Hematopoietic multipotent progenitor cell treated with erythropoietin and hydrocortisone succinate and interleukin-3 and kit ligand, for 6 days (in vitro differentiated cells): ENCODE results near the gene TUBD1.
"Not testable (repeated sequence)": the region's sequence is repeated elsewhere in the genome, so short reads cannot be mapped to it uniquely, and the experiment has no call there.

Experiments used
- DNase-seq: peaks from one replicate; pipeline ENCODE4 v3.0.0-alpha.2; 2015

TUBD1 gene

DNA sequence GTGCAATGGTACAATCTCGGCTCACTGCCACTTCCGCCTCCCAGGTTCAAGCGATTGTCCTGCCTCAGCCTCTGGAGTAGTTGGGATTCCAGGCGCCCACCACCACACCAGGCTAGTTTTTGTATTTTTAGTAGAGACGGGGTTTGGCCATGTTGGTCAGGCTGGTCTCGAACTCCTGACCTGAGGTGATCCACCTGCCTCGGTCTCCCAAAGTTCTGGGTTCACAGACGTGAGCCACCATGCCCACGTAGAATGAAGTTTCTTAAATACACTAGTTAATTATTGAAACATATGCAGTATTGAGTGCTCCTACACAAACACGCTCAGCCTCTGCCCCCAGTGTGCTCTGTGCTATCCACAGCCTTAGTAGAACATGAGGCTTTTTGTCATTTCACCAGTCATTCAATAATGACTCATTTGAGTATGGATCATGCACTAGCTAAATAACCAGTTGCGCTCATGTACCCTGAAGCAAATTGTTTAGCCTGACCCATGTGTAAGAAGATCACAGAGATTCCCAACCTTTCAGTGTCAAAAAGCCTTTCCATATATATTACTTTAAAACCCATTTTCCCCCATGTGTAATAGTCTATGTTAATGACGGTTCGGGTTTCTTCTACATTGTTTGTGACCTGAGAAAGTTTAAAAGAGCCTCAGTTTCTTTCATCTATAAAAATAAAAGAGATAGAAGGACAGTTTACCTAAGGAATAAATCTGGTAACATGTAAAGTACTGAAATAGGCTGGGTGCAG, 49.7 kb downstream of the TUBD1 start:
- DNase-seq, result peak; percentile 44

DNA sequence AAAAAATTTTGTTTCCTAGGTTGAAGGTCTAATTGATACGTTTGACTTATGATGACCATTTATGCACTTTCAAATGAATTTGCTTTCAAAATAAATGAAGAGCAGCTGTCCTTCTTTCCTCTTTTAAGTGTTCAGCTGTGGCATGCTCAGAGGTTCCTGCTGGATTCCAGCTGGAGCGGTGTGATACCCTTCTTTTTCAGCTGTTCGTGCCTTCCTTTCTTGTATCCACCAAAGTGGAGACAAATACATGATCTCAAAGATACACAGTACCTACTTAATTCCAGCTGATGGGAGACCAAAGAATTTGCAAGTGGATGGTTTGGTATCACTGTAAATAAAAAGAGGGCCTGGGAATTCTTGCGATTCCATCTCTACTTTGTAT, 50.9 kb downstream of the TUBD1 start:
- not testable (repeated sequence) for DNase-seq

DNA sequence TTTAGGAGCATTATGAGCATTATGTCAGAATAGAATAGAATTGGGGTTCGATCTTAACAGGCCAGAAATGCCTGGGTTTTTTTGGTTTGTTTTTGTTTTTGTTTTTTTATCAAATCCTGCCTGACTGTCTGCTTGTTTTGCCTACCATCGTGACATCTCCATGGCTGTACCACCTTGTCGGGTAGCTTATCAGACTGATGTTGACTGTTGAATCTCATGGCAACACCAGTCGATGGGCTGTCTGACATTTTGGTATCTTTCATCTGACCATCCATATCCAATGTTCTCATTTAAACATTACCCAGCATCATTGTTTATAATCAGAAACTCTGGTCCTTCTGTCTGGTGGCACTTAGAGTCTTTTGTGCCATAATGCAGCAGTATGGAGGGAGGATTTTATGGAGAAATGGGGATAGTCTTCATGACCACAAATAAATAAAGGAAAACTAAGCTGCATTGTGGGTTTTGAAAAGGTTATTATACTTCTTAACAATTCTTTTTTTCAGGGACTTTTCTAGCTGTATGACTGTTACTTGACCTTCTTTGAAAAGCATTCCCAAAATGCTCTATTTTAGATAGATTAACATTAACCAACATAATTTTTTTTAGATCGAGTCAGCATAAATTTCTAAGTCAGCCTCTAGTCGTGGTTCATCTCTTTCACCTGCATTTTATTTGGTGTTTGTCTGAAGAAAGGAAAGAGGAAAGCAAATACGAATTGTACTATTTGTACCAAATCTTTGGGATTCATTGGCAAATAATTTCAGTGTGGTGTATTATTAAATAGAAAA, 51.5 kb downstream of the TUBD1 start:
- peak; percentile 58 for DNase-seq

GRCh38 chr17:59840329-59841090, 52.2 kb downstream of the TUBD1 start:
- DNase-seq, result no peak

- DNase-seq, result no peak
Observed at GRCh38 chr17:59839651-59840328, 53.0 kb downstream of the TUBD1 start.

GRCh38 chr17:59838052-59838916, 54.5 kb downstream of the TUBD1 start:
- DNase-seq, result no peak

DNA sequence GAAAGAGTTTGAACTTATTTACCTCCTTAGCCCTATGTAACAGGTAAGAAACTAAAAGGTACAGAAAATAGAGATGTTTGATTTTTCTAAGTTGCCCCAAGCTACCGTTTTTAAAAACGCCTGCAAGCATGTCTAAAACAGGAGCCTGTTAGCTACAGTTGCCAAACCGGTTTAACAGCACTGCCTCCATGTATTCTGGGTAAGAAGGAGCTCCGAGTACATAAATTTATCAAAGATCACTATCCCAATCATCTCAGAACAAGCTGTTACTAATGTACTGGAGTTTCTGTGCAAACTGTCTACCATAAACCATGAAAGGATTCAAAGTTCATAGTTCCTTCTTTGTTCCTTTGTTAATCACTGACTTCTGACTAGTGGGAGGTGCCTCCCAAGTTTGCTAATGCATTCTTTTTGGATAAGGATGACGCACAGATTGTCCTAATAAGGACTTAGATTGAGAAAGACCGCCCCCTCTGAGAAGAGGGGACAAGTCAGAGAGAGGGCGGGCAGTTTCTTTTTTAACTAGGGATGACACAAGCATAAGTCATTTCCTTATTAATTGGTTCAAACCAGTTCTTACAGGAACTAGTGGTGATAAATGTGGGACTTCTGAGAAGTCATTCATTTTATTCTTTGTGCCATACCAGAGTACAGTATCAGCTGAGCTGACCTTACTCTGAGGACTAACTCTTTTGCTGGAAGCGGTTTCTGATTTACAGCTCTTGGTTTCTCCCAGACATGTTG, 55.3 kb downstream of the TUBD1 start:
- peak; percentile 100 for DNase-seq

DNA sequence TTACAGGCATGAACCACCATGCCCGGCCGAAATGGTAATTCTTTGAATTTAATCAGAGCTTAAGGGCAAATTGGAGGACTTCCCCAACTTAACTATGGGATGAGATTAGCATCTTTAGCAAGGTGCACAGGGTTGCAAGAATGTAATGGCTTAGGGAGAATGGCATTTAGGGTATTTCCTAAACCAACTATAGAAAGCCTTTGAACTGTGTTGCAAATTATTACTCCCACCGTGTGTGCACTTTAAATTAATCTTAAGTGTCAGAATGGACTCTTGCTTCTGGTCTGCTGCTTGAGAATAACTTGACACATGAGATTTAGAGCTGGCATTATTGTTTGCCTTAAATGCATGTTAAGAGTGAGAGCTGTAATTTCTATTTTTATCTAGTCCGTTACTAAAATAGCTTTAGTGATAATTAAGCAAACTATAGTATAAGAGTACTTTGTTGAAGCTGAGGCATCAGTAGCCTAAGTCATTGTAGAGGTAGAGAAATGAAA, 59.8 kb downstream of the TUBD1 start:
- no peak for DNase-seq

DNA sequence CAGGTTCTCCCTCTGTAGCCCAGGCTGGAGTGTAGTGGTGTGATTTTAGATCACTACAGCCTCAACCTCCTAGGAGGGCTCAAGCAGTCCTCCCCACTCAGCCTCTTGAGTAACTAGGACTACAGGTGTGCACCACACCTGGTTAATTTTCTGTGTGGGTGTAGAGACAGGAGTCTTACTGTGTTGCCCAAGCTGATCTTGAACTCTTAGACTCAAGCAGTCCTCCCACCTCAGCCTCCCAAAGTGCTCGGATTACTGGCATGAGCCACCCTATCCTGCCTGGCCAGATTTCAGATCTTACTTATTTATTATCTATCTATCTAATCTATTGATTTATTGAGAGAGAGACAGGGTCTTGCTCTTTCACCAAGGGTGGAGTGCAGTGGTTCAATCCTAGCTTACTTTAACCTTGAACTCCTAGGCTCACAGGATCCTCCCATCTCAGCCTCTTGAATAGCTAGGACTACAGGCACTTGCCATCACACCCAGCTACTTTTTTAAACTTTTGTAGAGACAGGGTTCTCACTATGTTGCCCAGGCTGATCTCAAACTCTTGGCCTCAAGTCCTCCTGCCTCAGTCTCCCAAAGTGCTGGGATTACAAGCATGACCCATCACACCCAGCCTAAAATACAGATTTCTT, 61.8 kb downstream of the TUBD1 start:
- DNase-seq, result no peak

GRCh38 chr17:59830007-59830630, 62.6 kb downstream of the TUBD1 start:
- DNase-seq, result peak; percentile 45

- peak; percentile 98 for DNase-seq
Observed at GRCh38 chr17:59829217-59830006, 63.3 kb downstream of the TUBD1 start.

DNA sequence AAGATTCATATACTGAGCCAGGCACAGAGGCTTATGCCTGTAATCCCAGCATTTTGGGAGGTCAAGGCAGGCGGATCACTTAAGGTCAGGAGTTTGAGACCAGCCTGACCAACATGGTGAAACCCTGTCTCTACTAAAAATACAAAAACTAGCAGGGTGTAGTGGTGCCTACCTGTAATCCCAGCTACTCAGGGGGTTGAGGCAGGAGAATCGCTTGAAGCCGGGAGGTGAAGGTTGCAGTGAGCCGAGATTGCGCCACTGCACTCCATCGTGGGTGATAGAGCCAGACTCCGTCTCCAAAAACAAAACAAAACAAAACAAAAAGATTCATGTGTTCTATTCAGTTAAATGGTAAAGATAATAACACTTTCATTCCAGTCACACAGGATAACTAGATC, 63.9 kb downstream of the TUBD1 start:
- DNase-seq, result not testable (repeated sequence)

DNA sequence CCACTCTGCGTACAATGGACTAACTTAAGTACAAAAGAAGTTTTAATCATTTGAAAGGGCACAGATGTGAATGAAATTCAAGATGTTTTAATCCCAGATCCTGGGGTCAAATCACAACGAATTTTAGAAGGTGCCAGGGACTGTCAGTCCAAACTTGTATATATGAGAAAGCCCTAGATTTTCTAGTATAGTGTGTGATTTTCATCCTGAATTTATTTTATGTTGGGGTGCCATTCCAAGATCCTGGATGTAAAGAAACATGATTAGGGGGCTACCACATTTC, 64.3 kb downstream of the TUBD1 start:
- no peak for DNase-seq

GRCh38 chr17:59827721-59828477, 64.8 kb downstream of the TUBD1 start:
- peak; percentile 58 for DNase-seq

DNA sequence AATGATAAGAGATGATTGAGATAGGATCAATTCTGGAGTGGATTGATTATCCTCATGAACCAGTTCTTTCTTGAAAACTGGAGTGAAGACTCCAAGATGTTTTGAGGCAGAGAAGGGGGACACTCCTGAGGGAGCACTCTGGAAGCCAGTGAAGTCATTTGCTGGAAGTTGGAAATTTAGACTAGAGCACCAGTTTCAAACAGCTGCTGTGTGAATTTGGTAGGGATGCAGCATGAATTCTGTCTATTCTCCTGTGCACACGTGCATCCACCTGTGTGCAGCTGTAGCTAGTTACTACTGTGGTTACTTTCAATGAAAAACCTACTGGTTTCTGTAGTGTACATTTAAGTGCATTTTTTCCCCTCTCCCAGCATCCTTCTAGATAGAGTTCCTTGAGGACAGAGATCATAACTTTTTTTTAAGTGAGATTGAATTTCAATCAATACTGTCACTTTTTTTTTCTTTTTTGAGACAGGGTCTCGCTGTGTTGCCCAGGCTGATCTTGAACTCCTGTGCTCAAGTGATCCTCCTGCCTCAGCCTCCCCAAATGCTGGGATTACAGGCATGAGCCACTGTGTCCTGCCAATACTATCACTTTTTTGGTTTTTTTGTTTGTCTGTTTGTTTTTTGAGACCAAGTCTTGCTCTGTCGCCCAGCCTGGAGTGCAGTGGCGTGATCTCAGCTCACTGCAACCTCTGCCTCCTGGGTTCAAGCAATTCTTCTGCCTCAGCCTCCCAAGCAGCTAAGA, 65.9 kb downstream of the TUBD1 start:
- no peak for DNase-seq

DNA sequence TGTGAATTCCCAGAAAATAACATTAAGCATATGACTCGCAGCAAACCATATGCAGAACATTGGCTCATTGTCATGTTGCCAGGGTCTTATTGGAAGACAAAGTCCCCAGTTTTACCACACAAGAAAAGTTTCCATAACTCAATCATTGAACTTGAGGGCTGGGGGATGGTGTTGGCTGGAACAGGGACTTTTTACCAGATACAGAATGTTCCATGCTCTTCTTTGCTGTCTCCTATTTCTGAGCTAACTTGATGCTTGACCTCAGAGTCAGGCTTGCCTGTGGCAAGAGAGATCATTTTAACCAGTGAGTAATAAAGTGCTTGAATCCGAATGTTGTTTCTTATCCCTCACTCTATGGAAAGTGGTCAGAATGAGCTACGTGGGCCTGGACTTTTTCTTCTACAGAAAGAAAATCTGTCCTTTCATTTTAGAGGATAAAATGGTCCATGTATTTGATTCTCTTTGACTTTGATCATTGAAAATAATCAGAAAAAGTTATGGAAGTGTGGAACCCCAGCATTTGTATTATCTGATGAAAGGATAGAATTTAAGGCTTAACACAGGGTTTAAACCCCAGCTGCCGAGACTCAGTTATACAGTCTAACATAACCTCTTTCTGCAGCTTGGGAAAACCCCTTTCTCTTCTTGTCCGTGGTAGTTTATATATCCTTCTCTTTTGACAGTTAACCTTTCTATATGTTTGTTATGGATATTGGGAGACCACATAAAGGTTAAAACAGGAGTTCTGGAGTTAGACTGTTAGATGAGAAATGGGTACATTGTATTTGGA, 67.0 kb downstream of the TUBD1 start:
- peak; percentile 24 for DNase-seq

DNA sequence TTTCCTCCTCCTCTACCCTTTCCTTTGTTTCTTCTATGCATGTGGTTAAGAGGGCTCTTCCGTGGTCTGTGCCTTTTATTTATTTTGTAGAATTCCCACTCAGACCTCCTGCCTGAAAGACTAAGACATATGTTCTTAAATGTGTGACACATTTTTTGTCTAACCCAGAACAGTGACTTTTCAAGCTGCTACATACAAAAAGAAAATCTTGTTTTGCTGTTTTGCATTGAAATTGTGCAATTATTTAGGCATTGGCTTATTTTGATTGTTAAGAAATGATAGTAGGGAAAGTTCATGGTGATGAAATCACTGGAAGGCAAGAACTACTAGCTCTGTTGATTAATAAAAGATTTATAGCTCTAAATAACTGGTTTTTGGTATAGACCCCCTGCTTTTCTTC, 76.8 kb downstream of the TUBD1 start:
- DNase-seq, result no peak
